Measurements from ENCODE around the gene MAP3K15.

GRCh38 chrX:19375546-19375945 lies 139.8 kb downstream of the MAP3K15 start:
- no peak for TF ChIP-seq EZH2 (IDR thresholded peaks at IDR 0.05)
- no peak for TF ChIP-seq CTCF (IDR thresholded peaks at IDR 0.05)
- TF ChIP-seq EZH2phosphoT487 (IDR thresholded peaks at IDR 0.05), result no peak
